T1000 (cell line): ENCODE measurements around the gene PRELID3B.

Experiments
- DNase-seq: peaks from one replicate; lab custom pipeline; 2025; ENCODE audit warnings: mixed read lengths; lab: John Stamatoyannopoulos, UW

Gene PRELID3B

GRCh38 chr20:59042151-59042795 lies at the start of gene PRELID3B:
Gene PRELID3B (minus strand): TSS chr20:59042786. CDS start chr20:59042730, 56 bp downstream.
- no peak for DNase-seq

GRCh38 chr20:59087829-59088433 lies 45.3 kb upstream of the PRELID3B start:
- DNase-seq, result no peak

GRCh38 chr20:59086923-59087322 lies 44.3 kb upstream of the PRELID3B start:
- no peak for DNase-seq

- no peak for DNase-seq
Observed at GRCh38 chr20:59084041-59084850, 41.7 kb upstream of the PRELID3B start.

- DNase-seq, result no peak
Observed at GRCh38 chr20:59082981-59083380, 40.4 kb upstream of the PRELID3B start.

GRCh38 chr20:59082077-59082740 lies 39.6 kb upstream of the PRELID3B start:
- no peak for DNase-seq

GRCh38 chr20:59081036-59081435 lies 38.5 kb upstream of the PRELID3B start:
- no peak for DNase-seq

GRCh38 chr20:59078231-59078630 lies 35.6 kb upstream of the PRELID3B start:
- DNase-seq, result no peak

GRCh38 chr20:59077705-59078104 lies 35.1 kb upstream of the PRELID3B start:
- DNase-seq, result no peak

- no peak for DNase-seq
Observed at GRCh38 chr20:59075934-59076508, 33.4 kb upstream of the PRELID3B start.

GRCh38 chr20:59074456-59074855 lies 31.9 kb upstream of the PRELID3B start:
- DNase-seq, result no peak

GRCh38 chr20:59073582-59073981 lies 31.0 kb upstream of the PRELID3B start:
- DNase-seq, result no peak

GRCh38 chr20:59071216-59071615 lies 28.6 kb upstream of the PRELID3B start:
- no peak for DNase-seq

GRCh38 chr20:59069026-59069425 lies 26.4 kb upstream of the PRELID3B start:
- DNase-seq, result no peak

GRCh38 chr20:59068534-59068933 lies 25.9 kb upstream of the PRELID3B start:
- DNase-seq, result no peak

GRCh38 chr20:59064214-59064722 lies 21.7 kb upstream of the PRELID3B start:
- no peak for DNase-seq

GRCh38 chr20:59063358-59064213 lies 21.0 kb upstream of the PRELID3B start:
- DNase-seq, result no peak

- DNase-seq, result no peak
Observed at GRCh38 chr20:59062081-59062480, 19.5 kb upstream of the PRELID3B start.

- no peak for DNase-seq
Observed at GRCh38 chr20:59055302-59055701, 12.7 kb upstream of the PRELID3B start.

GRCh38 chr20:59051666-59052185 lies 9.1 kb upstream of the PRELID3B start:
- no peak for DNase-seq

GRCh38 chr20:59050437-59050836 lies 7.9 kb upstream of the PRELID3B start:
- DNase-seq, result no peak
